ENCODE measurements around the gene BRME1. TPM values are rescaled to one million over a fixed set of nuclear protein-coding genes. Genes with fewer than 3 reads are reported as not detected.
"Not testable (repeated sequence)": the region's sequence is repeated elsewhere in the genome, so short reads cannot be mapped to it uniquely, and the experiment has no call there.

Gene BRME1
- total RNA-seq, 1 donor from 2014 or later, result 4.6 TPM

- H3K4me3 Mint-ChIP-seq (ENCODE audit: unreplicated experiment), result no peak overlapping the region
- H3K27ac Mint-ChIP-seq (ENCODE audit: unreplicated experiment), result no peak overlapping the region
- H3K4me1 Mint-ChIP-seq (ENCODE audit: low read depth, unreplicated experiment), result no peaks in the 10 kb centered on the region
- peaks cover 3% of the 10 kb centered on the region for H3K27me3 Mint-ChIP-seq (ENCODE audit: unreplicated experiment)
- H3K36me3 Mint-ChIP-seq (ENCODE audit: unreplicated experiment), result no peaks in the 10 kb centered on the region
- TF ChIP-seq, protein P1, sequence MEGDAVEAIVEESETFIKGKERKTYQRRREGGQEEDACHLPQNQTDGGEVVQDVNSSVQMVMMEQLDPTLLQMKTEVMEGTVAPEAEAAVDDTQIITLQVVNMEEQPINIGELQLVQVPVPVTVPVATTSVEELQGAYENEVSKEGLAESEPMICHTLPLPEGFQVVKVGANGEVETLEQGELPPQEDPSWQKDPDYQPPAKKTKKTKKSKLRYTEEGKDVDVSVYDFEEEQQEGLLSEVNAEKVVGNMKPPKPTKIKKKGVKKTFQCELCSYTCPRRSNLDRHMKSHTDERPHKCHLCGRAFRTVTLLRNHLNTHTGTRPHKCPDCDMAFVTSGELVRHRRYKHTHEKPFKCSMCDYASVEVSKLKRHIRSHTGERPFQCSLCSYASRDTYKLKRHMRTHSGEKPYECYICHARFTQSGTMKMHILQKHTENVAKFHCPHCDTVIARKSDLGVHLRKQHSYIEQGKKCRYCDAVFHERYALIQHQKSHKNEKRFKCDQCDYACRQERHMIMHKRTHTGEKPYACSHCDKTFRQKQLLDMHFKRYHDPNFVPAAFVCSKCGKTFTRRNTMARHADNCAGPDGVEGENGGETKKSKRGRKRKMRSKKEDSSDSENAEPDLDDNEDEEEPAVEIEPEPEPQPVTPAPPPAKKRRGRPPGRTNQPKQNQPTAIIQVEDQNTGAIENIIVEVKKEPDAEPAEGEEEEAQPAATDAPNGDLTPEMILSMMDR (IDR thresholded peaks at IDR 0.05; ENCODE audit: partially characterized antibody, unreplicated experiment), result no peak
- DNase-seq, result no peak
- H3K9me3 Mint-ChIP-seq (ENCODE audit: unreplicated experiment), result peaks cover 4% of the 10 kb centered on the region
Measured at GRCh38 chr19:13929340-13929739, 23.4 kb upstream of the BRME1 start.

GRCh38 chr19:13926715-13927114 is 20.8 kb upstream of the BRME1 start:
- no peak for DNase-seq

DNA sequence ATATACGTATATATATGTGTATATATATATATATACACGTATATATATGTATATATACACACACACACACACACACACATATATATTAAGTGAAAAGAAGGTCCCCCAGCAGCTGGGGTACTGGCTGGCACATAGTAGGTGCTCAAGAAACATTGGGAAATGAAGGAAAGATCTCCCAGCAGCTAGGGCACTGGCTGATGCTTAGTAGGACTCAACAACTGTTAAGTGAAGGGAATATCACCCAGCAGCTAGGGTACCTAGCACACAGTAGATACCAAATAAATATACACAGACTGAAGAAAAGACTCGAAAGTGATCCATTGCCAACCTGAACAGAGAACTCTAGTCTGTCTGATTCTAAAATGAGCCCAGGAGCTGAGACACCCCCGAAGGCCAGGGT is 20.1 kb upstream of the BRME1 start:
- Mint-ChIP-seq H3K4me3 (ENCODE audit: unreplicated experiment) (no peak overlapping the region), H3K36me3 (ENCODE audit: unreplicated experiment) (peaks cover 11% of the 10 kb centered on the region), H3K27ac (ENCODE audit: unreplicated experiment) (no peak overlapping the region), H3K27me3 (ENCODE audit: unreplicated experiment) (peaks cover 5% of the 10 kb centered on the region), H3K4me1 (ENCODE audit: low read depth, unreplicated experiment) (no peaks in the 10 kb centered on the region), H3K9me3 (ENCODE audit: unreplicated experiment) (peaks cover 5% of the 10 kb centered on the region)
- no peak for DNase-seq
- TF ChIP-seq, protein P1 (IDR thresholded peaks at IDR 0.05; ENCODE audit: partially characterized antibody, unreplicated experiment), result no peak

More at GRCh38 chr19:13926715-13927114, 20.8 kb upstream of the BRME1 start:
- no peak overlapping the region for H3K27ac Mint-ChIP-seq (ENCODE audit: unreplicated experiment)
- peaks cover 5% of the 10 kb centered on the region for H3K9me3 Mint-ChIP-seq (ENCODE audit: unreplicated experiment)
- H3K27me3 Mint-ChIP-seq (ENCODE audit: unreplicated experiment), result peaks cover 5% of the 10 kb centered on the region
- H3K36me3 Mint-ChIP-seq (ENCODE audit: unreplicated experiment), result peaks cover 11% of the 10 kb centered on the region
- H3K4me3 Mint-ChIP-seq (ENCODE audit: unreplicated experiment), result no peak overlapping the region
- H3K4me1 Mint-ChIP-seq (ENCODE audit: low read depth, unreplicated experiment), result no peaks in the 10 kb centered on the region
- TF ChIP-seq, protein P1 (IDR thresholded peaks at IDR 0.05; ENCODE audit: partially characterized antibody, unreplicated experiment), result no peak

DNA sequence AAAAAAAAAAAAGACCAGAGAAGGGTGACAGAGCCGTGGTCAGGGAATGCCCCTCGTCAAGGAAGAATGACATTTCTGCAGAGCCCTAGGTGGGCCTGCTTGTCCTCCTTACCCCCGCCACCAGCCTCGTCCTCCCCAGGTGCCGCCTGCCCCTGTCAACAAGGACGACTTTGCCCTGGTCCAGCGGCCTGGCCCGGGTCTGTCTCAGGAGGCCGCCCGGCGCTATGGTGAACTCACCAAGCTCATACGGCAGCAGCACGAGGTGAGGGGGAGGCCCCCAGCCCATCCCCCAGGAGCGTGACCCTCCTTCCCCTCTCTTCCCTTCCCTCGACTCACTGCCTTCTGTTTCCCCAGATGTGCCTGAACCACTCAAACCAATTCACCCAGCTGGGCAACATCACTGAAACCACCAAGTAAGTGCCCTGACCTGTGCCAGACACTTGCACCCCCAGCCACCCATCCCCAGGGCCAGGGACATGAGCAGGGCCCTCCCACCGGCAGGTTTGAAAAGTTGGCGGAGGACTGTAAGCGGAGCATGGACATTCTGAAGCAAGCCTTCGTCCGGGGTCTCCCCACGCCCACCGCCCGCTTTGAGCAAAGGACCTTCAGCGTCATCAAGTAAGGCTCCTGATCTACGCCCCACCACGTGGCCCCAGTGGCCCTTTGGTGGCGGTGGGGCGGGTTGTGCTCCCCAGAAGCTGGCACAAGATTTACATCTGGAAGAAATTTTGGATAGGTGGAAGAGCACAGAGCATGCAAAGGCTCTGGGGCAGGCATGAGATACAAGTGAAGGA is 17.5 kb upstream of the BRME1 start:
- TF ChIP-seq, protein P1 (IDR thresholded peaks at IDR 0.05; ENCODE audit: partially characterized antibody, unreplicated experiment), result no peak
- peaks cover 11% of the 10 kb centered on the region for H3K36me3 Mint-ChIP-seq (ENCODE audit: unreplicated experiment)
- no peak overlapping the region for H3K27ac Mint-ChIP-seq (ENCODE audit: unreplicated experiment)
- H3K9me3 Mint-ChIP-seq (ENCODE audit: unreplicated experiment), result peaks cover 5% of the 10 kb centered on the region
- no peak overlapping the region for H3K4me3 Mint-ChIP-seq (ENCODE audit: unreplicated experiment)
- H3K4me1 Mint-ChIP-seq (ENCODE audit: low read depth, unreplicated experiment), result no peaks in the 10 kb centered on the region
- H3K27me3 Mint-ChIP-seq (ENCODE audit: unreplicated experiment), result peaks cover 5% of the 10 kb centered on the region
- no peak for DNase-seq

DNA sequence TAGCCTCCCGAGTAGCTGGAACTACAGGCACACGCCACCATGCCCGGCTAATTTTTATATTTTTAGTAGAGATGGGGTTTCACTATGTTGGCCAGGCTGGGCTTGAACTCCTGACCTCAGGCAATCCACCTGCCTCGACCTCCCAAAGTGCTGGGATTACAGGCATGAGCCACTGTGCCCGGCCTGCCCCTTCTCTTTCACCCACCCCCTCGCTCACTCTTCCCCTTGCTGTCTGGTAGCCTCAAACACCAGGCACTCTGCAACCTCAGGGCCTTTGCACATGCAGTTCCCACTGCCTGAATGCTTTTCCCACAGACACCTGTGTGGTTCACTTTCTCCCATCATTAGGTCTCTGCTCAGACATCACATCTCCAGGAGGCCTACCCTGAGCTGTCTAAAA is 16.2 kb upstream of the BRME1 start:
- not testable (repeated sequence) for H3K4me1 Mint-ChIP-seq (ENCODE audit: low read depth, unreplicated experiment); H3K9me3 Mint-ChIP-seq (ENCODE audit: unreplicated experiment); H3K4me3 Mint-ChIP-seq (ENCODE audit: unreplicated experiment); DNase-seq; H3K27me3 Mint-ChIP-seq (ENCODE audit: unreplicated experiment); H3K27ac Mint-ChIP-seq (ENCODE audit: unreplicated experiment)
- H3K36me3 Mint-ChIP-seq (ENCODE audit: unreplicated experiment), result peaks cover 11% of the 10 kb centered on the region
